HepG2 (cell line): ENCODE data around the gene LYPD4.

Source experiments
- CREB3 ChIP-seq: sonication (generic); formaldehyde crosslinking; IDR thresholded peaks from 2 replicates; pipeline ENCODE4 v1.5.0; 2020; ENCODE audit warnings: missing genetic modification reagents
- CTCF ChIP-seq: sonication (generic); formaldehyde crosslinking; IDR thresholded peaks from 2 replicates; pipeline ENCODE4 v1.5.0; 2020; ENCODE audit warnings: mild to moderate bottlenecking, missing genetic modification reagents, moderate library complexity
- EZH2 ChIP-seq: conservative IDR thresholded peaks from 2 replicates; pipeline ENCODE4 v1.6.1; 2012; ENCODE audit warnings: mild to moderate bottlenecking, low read depth, low read length, moderate library complexity
- MED1 ChIP-seq: sonication (generic); formaldehyde crosslinking; IDR thresholded peaks from 2 replicates; pipeline ENCODE4 v1.4.0; 2020; ENCODE audit warnings: missing genetic modification reagents
- MXI1 ChIP-seq: IDR thresholded peaks from 3 replicates; pipeline ENCODE4 v1.6.1; 2012; ENCODE audit warnings: low read depth, low read length, inconsistent platforms, borderline replicate concordance
- PHF8 ChIP-seq: sonication (generic); formaldehyde crosslinking; IDR thresholded peaks from 2 replicates; pipeline ENCODE4 v1.5.0; 2020; ENCODE audit warnings: missing genetic modification reagents
- POLR2AphosphoS5 ChIP-seq: IDR thresholded peaks from 2 replicates; pipeline ENCODE4 v1.6.1; 2012; ENCODE audit warnings: low read depth, low read length
- SP2 ChIP-seq: sonication (generic); formaldehyde crosslinking; IDR thresholded peaks from 2 replicates; pipeline ENCODE4 v1.5.1; 2020; ENCODE audit warnings: mild to moderate bottlenecking, missing genetic modification reagents
- TCF12 ChIP-seq, 2 experiments: fragments of 450-650 bp in 1 of 2; sonication (generic) in 1 of 2; formaldehyde crosslinking in 1 of 2; IDR thresholded peaks; 2 replicates each; pipeline versions ENCODE4 v1.6.1 to v1.8.0; 2017 to 2022; ENCODE audit warnings: antibody characterized with exemption in 1 of 2, mild to moderate bottlenecking in 1 of 2, missing genetic modification reagents in 1 of 2, moderate library complexity in 1 of 2
- TRAFD1 ChIP-seq: sonication (generic); formaldehyde crosslinking; IDR thresholded peaks from 2 replicates; pipeline ENCODE4 v1.5.1; 2020; ENCODE audit warnings: missing genetic modification reagents, mild to moderate bottlenecking, borderline replicate concordance
- ZNF883 ChIP-seq: sonication (generic); formaldehyde crosslinking; IDR thresholded peaks from 2 replicates; pipeline ENCODE4 v1.5.1; 2020; ENCODE audit warnings: mild to moderate bottlenecking, missing genetic modification reagents; ENCODE audit errors: not compliant biosample characterization

GRCh38 chr19:41811036-41811435, 33.4 kb downstream of the LYPD4 start:
- TF ChIP-seq ZNF883 (CRISPR knock-in tag) (no peak), MXI1 (no peak), TCF12 (IDR thresholded peaks at IDR 0.05) (no peak), TCF12 (CRISPR knock-in tag; IDR thresholded peaks at IDR 0.05) (no peak), CTCF (no peak), TRAFD1 (CRISPR knock-in tag) (no peak), POLR2AphosphoS5 (no peak), PHF8 (no peak), CREB3 (CRISPR knock-in tag) (no peak), MED1 (CRISPR knock-in tag) (no peak), SP2 (CRISPR knock-in tag) (no peak), EZH2 (no peak)
